ENCODE measurements around the gene ITGB5.
"Not testable (repeated sequence)": the region's sequence is repeated elsewhere in the genome, so short reads cannot be mapped to it uniquely, and the experiment has no call there.

The ITGB5 gene

DNA sequence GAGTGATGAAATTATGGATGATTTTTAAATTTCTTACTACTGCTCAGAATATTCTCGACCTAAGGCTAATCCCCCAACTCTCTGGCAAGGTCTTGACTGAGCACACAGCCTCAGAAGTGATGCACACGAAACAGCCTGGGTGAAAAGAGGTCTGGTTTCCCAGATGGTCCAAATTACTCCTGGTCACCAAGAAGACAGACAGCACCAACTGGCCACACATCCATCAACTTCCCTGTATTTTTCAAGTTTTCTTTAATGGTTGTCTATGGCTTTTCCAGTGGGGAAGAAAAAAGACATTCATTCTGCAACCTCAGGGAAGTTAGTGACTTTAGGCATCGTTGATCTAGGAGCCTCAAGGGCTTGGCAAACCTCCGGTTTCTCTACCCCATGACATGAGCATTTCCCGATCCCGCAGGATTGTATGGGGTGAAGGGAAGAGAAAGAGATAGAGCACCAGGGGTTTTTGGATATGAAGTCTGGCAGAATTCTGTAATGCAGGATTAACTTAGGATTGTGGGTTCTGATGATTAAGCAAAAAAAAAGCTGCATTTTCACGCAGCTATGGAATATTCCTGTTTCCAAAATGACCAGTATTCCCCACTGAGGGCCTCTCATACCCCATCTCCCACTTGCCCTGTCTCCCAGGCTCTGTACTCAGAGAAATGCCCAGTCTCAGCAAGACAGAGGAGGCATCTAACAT, 94.7 kb downstream of the ITGB5 start:
- no peak overlapping the region for H3K4me3 ChIP-seq (ENCODE audit: control insufficient read depth, low read depth, low read length)

DNA sequence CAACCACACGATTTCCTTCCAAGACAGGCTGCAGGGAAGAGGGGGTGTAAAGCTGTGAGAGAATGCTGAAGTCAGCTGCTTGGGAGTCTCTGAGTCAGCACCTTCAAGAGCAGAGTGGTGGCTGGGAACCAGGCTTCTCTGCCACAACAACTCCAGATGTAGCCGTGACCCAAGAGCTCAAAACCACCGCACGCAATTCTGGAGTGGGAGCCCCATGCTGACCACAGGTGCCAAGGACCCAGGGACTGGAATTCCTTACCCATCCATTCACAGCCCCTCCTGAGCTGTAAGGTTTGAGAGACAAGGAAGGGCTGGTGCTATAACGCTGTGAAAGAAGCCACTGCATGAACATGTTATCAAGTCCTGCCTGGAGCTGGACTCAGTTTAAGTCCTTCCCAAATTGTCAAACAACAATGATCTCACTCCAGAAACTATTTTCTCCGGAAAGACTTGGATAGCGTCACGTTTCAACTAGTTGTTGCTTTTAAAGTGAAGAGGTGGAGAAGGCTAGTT, 95.5 kb downstream of the ITGB5 start:
- TF ChIP-seq, protein P1, sequence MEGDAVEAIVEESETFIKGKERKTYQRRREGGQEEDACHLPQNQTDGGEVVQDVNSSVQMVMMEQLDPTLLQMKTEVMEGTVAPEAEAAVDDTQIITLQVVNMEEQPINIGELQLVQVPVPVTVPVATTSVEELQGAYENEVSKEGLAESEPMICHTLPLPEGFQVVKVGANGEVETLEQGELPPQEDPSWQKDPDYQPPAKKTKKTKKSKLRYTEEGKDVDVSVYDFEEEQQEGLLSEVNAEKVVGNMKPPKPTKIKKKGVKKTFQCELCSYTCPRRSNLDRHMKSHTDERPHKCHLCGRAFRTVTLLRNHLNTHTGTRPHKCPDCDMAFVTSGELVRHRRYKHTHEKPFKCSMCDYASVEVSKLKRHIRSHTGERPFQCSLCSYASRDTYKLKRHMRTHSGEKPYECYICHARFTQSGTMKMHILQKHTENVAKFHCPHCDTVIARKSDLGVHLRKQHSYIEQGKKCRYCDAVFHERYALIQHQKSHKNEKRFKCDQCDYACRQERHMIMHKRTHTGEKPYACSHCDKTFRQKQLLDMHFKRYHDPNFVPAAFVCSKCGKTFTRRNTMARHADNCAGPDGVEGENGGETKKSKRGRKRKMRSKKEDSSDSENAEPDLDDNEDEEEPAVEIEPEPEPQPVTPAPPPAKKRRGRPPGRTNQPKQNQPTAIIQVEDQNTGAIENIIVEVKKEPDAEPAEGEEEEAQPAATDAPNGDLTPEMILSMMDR (conservative IDR thresholded peaks at IDR 0.05; ENCODE audit: control insufficient read depth, insufficient read depth, low read depth, low read length) = no peak
- DNase-seq (ENCODE audit: low read depth) = peak; percentile 99
- H3K4me3 ChIP-seq (ENCODE audit: control insufficient read depth, low read depth, low read length) = no peak overlapping the region

More for the DNA sequence above, 94.7 kb downstream of the ITGB5 start:
- DNase-seq (ENCODE audit: low read depth) = no peak
- TF ChIP-seq, protein P1 (conservative IDR thresholded peaks at IDR 0.05; ENCODE audit: control insufficient read depth, insufficient read depth, low read depth, low read length) = no peak

DNA sequence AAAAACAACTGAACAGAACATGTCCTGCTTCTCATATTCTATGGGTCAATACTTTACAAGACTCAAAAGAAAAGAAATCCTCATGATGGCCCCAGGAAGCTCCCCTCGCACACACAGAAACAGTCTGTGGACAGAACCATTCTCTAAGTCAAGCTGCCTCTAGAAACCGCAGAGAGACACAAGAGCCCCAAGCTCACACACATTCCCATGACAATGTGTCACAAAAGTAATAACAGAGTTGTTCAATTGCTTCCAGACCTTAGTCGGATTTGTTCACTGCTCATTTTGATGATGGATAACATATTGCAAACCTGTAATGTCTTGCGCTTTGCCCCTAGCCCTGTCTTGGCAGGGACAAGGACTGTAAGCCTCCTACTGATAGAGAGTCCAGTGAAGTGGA, 96.0 kb downstream of the ITGB5 start:
- DNase-seq (ENCODE audit: low read depth) = peak; percentile 81
- no peak overlapping the region for H3K4me3 ChIP-seq (ENCODE audit: control insufficient read depth, low read depth, low read length)
- TF ChIP-seq, protein P1 (conservative IDR thresholded peaks at IDR 0.05; ENCODE audit: control insufficient read depth, insufficient read depth, low read depth, low read length) = no peak

DNA sequence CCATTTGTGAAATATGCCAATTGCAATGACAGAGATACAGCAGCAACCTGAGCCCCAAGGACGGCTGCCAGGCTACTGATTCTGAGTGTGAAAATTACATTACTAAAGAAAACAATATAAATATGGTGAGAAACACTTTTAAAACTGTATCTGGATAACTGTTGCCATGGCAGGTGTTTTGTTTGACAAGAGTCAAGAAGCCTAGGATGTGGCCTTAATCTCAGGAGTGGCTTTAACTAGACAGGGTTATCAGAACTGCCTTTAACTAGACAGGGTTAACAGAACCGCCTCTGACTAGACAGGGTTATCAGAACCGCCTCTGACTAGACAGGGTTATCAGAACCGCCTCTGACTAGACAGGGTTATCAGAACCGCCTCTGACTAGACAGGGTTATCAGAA, 98.1 kb downstream of the ITGB5 start:
- not testable (repeated sequence) for DNase-seq (ENCODE audit: low read depth); H3K4me3 ChIP-seq (ENCODE audit: control insufficient read depth, low read depth, low read length)

DNA sequence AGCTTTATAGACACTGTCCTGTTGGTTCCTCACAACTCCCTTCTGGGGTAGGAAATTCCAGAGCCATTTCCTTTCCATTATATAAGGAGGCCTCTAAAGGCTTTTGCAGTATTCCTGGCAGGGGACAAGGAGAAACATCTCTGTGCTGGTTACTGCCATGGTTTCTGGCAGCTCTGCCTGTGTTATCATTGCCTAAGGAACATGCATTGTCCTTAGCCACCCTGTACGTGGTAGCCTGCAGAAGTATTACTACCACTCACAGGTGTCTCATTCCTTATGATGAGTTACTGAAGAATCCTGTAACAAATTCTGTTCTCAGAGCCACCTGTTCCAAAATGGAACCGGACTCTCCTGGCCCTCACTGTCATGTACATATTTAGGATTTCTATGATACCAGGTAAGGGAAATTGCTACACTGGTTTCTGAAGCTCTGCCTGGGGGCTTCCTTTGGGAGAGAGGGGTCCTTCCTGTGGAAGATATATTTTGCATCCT, 98.9 kb downstream of the ITGB5 start:
- no peak overlapping the region for H3K4me3 ChIP-seq (ENCODE audit: control insufficient read depth, low read depth, low read length)
- DNase-seq (ENCODE audit: low read depth) = no peak
- TF ChIP-seq, protein P1 (conservative IDR thresholded peaks at IDR 0.05; ENCODE audit: control insufficient read depth, insufficient read depth, low read depth, low read length) = no peak

DNA sequence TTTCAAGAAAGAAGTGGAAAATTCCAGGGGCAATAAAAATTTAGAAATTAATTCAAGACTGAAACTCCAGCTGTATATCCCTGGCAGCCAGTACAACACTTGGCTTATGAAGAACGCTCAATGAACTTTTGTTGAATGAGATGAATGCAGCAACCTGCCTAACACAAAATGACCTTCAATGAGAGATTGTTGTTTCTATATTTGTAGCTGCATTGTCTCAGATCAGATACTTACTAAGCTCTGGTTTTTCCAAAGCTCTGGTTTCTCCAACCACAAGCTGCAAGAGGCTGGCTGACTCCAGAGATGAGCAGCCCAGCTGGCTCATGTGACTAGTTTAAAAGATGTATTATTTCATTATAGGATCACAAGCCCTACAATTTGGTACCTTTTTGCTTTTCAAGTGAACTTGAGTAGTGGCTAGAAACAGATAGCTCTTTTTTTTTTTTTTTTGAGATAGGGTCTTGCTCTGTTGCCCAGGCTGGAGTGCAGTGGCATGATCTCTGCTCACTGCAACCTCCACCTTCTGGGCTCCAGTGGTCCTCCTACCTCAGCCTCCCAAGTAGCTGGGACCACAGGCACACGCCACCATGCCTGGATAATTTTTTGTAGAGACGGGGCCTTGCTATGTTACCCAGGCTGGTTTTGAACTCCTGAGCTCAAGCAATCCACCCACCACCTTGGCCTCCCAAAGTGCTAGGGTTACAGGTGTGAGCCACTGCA, 99.5 kb downstream of the ITGB5 start:
- no peak overlapping the region for H3K4me3 ChIP-seq (ENCODE audit: control insufficient read depth, low read depth, low read length)

More for the DNA sequence above, 99.5 kb downstream of the ITGB5 start:
- peak; percentile 65 for DNase-seq (ENCODE audit: low read depth)
- TF ChIP-seq, protein P1 (conservative IDR thresholded peaks at IDR 0.05; ENCODE audit: control insufficient read depth, insufficient read depth, low read depth, low read length) = no peak

Data from fibroblast of mammary gland (primary cell).